Vagina (tissue), 2 donors: ENCODE data around the gene ANKUB1.

ENCODE experiments used
- CTCF ChIP-seq, 3 experiments: fragments of 450-650 bp in 2 of 3; fragments of 200-600 bp in 1 of 3; sonication (generic) in 1 of 3; IDR thresholded peaks; one replicate each; pipeline ENCODE4 v1.5.1; 2017 to 2019; ENCODE audit warnings: antibody characterized with exemption in 3 of 3, mild to moderate bottlenecking in 2 of 3, moderate library complexity in 2 of 3
- POLR2A ChIP-seq, 2 donors: fragments of 450-650 bp; IDR thresholded peaks; one replicate each; pipeline ENCODE4 v1.6.1; 2017; ENCODE audit warnings: antibody characterized with exemption in 2 of 2, mild to moderate bottlenecking in 2 of 2, moderate library complexity in 2 of 2
- POLR2AphosphoS5 ChIP-seq, 2 donors: sonication (generic); formaldehyde crosslinking; IDR thresholded peaks; one replicate each; pipeline ENCODE4 v1.9.0; 2017; ENCODE audit warnings: antibody characterized with exemption in 2 of 2, mild to moderate bottlenecking in 2 of 2, low read depth in 1 of 2; ENCODE audit not compliant: insufficient read depth in 1 of 2

- TF ChIP-seq POLR2A (IDR thresholded peaks at IDR 0.05), result no peak
- no peak for TF ChIP-seq CTCF (IDR thresholded peaks at IDR 0.05)
- TF ChIP-seq POLR2AphosphoS5 (IDR thresholded peaks at IDR 0.05; ENCODE audit: insufficient read depth in 1 of 2, low read depth in 1 of 2), result no peak
Observed at GRCh38 chr3:149751551-149751950, 40.8 kb downstream of the ANKUB1 start.
